NCI-H345 (cell line): ENCODE results near the gene CACNG6.
A peak's percentile ranks its signal among the peaks of the same experiment; 100 is the strongest.
"Not testable (repeated sequence)": the region's sequence is repeated elsewhere in the genome, so short reads cannot be mapped to it uniquely, and the experiment has no call there.

ENCODE experiments used
- DNase-seq: peaks from one replicate; lab custom pipeline; 2025; lab: John Stamatoyannopoulos, UW

CACNG6 gene

DNA sequence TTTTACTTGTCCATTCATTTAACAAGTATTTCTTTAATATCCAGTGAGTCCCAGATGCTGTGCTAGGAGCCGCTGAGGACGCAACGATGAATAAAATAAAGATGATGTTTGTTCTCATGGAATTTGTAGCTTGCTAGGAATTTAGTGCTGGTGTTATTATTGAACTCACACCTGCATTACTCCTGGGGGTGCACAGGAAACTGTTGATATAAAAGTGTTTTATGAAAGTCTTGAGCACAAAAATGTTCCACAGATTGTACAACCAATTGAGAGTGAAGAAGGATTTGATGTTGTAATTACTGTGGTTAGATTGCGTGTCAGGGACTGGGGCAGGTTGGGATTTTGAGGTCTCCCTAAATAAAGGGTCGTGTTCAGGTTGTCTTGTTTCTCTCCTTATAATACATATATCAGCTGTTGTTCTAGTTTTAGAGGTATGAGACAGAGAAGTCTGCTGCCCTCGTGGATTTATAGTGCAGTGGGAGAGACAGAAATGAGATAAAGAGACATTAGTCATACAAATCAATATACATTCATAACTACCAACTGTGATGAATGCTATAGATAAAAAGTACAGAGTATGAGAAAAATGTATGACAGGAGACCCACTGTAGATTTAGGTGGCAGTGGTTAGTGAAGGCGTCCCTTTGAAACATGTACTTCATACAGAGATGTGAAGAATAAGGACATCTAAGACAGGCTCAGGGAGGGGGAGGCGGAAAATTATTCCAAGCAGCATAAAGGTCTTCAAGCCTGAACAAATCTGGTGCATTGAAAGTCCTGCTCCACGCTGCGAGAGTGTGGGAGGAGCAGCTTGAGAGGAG, 11.3 kb downstream of the CACNG6 start:
- no peak for DNase-seq

DNA sequence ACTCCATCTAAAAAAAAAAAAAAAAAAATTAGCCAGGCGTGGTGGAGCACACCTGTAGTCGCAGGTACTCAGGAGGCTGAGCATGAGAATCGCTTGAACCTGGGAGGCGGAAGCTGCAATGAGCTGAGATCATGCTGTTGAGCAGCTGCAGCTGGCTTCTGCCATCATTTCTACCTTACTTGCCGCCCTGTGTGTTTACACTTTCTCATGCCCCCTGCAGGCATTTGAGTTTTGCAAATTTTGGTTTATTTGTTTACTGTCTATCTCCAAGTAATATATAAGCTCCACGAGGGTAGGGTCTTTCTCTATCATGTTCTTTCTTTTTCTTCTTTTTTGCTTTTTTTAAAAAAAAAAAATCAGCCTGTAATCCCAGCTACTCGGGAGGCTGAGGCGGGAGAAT, 18.0 kb downstream of the CACNG6 start:
- DNase-seq = no peak

DNA sequence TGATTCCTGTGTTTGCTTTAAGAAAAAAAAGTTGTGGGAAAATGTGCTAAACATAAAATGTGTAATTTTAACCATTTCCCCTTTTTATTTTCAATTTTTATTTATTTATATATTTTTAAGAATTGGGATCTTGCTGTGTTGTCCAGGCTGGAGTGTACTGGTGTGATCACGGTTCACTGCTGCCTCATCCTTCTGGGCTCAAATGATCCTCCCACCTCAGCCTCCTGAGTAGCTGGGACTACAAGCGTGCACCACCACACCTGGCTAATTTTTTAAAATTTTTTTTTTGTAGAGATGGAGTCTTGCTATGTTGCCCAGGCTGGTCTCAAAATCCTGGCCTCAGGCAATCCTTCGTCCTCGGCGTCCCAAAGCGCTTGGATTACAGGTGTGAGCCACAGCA, 19.0 kb downstream of the CACNG6 start:
- no peak for DNase-seq

DNA sequence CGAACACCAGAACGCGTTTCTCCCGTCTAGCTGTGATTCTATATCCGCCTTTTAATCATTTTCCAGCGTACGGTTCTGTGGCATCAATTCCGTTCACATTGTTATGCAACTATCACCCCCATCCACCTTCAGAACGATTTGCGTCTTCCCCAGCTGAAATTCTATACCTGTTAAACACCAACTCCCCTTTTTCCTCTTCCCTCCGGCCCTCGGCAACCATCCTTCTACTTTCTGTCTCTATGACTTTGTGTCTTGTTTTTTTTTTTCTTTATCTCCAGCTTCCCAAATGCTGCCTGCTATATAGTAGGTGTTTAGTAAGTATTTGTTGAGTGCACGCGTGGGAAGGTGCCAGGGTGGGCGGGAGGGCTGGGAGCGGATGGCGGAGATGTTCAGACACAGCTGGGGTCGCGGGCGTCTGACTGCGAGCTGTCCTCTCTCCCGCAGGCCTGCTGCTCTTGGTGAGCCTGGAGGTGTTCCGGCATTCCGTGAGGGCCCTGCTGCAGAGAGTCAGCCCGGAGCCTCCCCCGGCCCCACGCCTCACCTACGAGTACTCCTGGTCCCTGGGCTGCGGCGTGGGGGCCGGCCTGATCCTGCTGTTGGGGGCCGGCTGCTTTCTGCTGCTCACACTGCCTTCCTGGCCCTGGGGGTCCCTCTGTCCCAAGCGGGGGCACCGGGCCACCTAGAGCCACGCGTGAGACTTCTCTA, 20.2 kb downstream of the CACNG6 start:
- no peak for DNase-seq

DNA sequence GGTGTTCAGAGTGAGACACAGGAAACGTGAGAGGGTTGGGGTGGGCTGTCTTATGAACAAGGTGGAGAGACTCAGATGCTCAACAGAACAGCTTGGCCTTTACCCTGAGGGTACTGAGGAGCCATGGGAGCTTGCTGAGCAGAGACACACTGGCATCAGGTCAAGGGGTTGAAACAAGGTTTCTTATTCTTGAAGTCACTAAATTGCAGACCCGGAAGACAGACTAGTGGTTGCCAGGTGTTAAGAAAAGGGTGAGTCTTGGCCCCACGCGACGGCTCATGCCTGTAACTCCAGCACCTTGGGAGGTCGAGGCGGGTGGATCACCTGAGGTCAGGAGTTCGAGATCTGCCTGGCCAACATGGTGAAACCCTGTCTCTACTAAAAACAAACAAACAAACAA, 22.4 kb downstream of the CACNG6 start:
- no peak for DNase-seq

DNA sequence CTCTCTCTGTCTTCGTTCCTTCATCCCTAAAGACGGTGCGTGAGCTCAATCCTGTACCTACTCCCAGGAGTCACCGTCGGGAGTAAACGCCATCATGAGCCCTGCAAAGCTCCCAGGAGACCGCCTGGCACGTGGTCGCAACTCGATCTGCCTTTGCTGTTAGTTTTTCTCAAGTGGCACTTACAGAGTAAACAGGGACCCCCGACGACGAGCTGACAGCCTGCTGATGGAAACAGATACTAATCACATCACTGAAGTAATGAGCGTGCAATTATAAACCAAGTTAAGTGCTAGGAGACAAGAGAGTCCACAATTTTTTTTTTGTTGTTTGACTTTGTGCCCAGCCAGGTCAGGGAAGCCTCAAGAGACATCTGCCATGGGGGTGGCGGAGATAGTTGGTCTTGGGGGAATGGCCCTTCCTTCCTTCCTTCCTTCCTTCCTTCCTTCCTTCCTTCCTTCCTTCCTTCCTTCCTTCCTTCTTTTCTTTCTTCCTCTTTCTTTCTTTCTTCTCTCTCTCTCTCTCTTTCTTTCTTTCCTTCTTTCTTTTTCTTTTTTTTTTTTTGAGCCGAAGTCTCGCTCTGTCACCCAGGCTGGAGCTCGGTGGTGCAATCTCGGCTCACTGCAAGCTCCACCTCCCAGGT, 23.6 kb downstream of the CACNG6 start:
- DNase-seq = no peak

DNA sequence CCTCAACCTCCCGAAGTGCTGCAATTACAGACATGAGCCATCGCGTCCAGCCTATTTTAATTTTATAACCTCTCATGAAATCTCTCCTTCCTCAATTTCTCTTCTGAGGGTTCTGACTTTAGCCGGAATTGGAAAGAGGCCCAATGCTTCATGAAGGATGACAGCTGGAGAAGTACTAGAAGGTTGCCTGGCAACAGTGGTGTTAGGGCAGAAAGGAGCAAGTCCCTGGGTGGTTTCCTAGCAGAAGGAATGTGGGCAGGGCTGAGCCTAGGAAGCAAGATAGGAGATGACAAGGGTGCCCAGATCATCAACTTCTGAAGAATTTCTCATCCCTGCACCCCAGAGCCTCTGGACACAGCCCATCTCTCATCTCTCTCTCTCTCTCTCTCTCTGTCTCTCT, 25.8 kb downstream of the CACNG6 start:
- DNase-seq = no peak

DNA sequence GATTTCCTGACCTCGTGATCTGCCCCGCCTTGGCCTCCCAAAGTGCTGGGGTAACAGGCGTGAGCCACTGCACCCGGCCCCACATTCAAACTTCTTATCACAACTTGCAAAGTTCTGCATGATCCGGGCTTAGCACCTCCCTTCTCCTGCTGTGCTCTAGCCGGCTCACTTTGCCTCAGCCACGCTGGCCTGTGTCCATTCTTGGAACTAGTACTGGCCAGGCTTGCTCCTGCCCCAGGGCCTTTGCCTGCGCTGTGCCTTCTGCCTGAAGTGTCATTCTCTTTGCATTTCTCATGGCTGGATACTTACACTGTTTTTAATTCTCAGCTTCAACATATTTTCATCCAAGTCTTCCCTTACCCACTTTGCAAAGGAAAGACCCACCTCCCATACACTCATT, 29.9 kb downstream of the CACNG6 start:
- no peak for DNase-seq

DNA sequence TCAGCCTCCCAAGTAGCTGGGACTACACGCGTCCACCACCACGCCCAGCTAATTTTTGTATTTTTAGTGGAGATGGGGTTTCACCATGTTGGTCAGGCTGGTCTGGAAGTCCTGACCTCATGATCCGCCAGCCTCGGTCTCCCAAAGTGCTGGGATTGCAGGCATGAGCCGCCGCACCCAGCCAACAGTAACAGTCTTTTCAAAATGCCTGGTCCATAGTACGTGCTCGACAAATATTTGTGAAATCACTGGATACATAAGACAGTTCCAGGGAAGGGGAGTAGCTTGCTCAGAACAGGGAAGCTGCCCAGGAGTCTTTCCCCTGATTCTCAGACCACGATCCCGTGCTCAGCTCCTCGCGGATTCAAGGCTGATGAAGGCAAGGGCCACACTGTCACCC, 30.5 kb downstream of the CACNG6 start:
- DNase-seq = no peak

DNA sequence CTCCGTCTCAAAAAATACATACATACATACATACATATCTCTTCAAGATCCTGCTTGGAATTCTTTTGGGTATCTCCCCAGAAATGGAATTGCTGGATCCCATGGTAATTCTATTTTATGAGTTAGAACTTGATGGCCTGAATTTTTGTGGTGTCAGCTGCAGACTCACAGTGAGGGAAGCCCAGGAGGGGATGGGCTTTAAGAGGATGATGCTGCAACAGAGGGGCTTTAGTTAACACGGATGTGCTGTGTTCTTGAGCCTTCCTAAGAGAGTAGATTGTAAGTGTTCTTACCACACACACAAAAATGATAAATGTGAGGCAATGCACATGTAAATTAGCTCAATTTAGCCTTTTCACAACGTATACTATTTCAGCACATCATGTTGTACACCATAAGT, 31.8 kb downstream of the CACNG6 start:
- DNase-seq = no peak

DNA sequence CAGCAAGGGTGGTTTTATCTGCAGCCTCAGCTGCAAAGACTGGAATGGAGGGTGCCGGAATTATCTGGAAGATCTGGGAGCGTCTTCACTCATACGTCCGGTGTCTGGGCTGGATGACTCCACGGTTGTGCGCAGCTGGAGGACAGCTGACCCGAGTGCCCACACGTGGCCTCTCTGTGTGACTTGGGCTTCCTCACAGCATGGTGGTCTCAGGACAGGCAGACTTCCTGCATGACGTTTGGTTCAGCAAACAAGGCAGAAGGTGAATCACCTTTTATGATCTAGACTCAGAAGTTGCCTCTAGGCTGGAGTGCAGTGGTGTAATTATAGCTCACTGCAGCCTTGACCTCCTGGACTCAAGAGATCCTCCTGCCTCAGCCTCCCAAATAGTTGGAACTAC, 33.2 kb downstream of the CACNG6 start:
- no peak for DNase-seq

DNA sequence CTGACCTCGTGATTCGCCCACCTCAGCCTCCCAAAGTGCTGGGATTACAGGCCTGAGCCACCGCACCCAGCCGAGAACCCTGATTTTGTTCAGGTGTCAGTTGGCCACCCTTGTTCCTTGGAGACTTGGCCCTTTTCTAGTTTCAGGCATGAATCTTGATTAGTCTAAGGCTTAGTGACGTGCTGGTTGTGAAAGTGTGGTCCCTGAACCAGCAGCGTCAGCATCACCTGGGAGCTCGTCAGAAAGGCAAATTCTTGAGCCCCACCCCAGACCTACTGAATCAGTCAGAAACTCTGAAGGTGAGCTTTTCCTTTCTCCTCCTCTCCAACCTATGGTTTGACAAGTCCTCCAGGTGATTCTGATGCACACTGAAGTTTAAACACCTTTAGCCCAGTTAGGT, 35.2 kb downstream of the CACNG6 start:
- no peak for DNase-seq

DNA sequence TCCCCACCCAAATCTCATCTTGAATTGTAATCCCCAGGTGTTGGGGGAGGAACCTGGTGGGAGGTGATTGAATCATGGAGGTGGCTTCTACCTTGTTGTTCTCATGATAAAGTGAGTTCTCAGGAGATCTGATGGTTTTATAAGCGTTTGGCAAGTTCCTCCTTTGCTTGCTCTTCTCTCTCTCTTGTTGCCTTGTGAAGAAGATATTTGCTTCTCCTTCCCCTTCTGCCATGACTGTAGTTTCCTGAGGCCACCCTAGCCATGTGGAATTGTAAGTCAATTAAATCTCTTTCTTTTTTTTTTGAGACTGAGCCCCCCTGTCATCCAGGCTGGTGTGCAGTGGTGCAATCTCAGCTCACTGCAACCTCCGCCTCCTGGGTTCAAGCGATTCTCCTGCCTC, 37.9 kb downstream of the CACNG6 start:
- no peak for DNase-seq

DNA sequence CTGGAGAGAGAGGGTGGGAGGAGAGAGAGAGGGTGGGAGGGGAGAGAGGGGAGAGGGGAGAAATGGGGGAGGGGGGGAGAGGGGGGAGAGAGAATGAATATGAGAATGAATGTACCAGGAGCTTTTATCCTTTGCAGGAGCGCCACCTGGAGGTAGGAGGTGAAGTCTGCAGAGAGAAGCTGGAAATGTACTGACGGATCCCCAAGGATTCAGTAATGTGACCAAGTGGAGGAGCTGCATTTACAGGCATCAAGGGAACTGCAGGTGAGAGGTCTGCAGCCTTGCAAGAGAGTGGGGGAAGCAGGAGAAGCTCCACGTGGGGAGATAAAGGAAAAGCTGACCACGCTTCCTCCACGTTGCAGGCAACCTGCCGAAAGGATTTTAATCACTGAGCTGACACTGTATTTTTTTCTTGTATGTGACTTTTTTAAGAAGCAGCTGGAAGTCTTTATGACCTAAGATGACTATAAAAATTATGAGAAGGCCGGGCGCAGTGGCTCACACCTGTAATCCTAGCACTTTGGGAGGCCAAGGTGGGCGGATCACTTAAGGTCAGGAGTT, 38.6 kb downstream of the CACNG6 start:
- peak; percentile 24 for DNase-seq

DNA sequence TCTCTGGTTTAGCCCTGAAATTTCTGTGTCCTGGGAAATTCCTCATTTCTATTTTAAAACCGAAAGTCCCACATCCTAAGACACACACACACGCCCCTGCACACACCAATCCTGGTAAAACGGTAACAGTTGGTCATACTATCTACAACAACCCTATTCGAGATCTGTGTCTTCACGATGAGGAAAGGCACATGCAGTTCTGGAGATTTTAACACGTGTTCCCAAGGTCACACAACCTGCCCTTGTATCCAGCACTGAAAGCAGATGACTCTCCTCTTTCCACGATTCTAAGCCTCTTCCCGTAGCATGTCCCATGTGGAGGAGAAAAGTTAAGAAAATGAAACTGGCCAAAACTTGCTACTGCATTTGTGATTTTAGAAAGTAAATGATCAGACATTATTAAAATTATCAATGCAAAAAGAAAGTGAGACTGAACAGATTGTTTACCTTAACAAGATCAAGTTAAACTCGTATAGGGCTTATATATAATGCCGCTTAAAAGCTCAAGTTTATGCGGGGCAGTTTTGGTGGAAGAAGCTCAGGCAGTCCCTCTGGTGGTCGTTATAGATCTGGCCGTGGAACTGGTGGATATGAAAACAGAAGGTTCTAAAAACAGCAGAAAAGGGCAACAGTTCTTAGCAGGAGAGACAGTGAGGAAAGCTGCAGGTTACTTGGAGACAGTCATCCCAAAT, 39.6 kb downstream of the CACNG6 start:
- DNase-seq = no peak

DNA sequence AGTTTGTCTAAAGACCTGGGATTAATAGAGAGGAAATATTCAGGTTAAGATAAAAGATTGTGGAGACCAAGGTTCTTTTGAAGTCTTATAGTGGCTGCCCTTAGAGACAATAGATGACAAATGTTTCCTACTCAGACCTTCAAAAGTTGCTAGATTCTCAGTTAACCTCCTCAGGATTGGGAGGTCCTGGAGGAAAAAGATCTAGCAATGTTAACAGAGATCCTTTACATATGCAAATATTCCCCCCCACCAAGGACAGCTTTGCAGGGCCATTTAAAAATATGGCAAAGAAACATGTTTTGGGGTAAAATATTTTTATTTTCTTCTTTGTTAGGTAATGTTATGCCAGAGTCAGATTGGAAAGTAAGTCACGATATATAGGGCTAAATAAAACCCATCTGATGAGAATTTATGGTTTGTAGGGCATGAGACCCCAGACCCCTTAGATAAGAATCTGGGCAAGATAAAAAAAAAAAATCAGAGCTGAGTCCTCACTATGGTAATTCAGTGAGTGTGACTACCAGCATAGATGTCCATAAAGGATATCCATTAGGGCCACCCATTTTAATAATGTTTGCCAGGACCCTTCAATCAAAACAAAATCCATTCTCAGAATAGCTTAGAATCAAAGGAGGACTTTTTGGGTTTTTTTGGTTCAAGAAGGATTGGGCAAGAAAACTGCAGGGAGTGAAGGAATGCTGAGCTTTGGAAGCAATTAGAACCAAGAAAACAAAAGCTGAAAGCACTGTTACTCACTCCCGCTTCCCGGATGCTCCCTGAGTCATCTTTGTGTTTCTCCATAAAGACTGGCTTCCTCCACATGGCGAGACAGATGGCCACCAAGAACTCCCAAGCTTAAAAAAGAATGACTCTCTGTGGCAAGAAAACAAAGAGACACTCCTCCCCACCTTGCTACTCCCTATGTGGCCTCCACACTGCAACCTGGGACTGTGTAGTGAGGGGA, 44.1 kb downstream of the CACNG6 start:
- DNase-seq = no peak

DNA sequence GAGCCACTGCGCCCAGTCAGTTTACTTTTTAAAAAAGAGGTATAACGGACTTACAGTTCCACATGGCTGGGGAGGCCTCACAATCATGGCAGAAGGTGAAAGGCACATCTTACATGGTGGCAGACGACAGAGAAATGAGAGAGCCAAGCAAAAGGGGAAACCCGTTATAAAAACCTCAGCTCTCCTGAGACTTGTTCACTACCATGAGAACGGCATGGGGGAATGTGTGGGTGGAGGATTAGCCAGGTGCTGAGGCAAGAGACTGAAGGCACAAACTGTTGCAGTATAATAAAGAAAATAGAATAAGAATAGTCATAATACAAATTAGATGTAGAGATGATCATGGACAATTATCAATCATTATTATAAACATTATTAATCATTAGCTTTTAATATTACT, 45.1 kb downstream of the CACNG6 start:
- DNase-seq = not testable (repeated sequence)

DNA sequence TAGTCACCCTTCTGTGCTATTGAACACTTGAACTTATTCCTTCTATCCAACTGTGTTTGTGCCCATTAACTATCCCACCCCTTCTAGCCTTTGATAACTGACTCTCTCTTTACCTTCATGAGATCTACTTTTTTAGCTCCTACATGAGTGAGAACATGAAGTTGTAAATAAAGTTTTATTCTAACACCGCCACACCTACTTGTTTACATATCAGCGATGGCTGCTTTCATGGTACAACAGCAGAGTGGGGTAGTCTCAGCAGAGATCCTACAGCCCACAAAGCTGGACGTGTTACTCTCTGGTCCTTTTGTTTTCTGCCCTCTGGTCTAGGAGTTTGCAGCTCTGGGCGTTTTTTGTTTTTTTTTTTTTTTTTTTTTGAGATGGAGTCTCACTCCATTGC, 48.6 kb downstream of the CACNG6 start:
- no peak for DNase-seq

DNA sequence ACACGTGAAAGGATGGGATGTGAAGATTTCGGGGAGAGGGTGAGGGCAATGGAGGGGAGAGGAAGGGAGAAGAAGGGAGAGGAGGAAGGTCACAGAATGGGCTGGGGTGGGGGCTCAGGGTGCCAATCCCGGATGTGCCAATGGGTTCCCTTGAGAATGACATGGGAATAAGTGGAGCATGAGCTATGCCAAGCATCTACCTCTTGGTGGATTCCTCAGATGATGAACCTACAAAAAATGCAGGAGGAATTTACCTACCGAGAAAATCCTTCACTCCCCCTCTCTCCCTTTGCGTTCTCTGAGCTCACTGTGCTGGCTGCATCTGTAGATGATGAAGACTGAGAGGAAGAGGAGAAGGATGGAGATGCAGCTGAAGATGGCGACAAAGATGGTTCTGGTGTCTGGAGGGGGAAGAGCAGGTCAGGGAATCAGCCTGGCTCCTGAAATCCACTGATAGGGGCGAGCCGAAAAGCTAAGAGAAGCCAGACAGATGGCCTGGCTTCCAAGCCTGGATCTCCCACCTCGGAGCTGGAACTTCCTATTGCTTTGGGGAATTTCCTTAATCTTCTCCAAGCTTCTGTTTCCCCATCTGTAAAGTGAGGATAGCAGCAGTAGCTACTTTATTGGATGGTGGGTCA, 50.7 kb downstream of the CACNG6 start:
- no peak for DNase-seq

DNA sequence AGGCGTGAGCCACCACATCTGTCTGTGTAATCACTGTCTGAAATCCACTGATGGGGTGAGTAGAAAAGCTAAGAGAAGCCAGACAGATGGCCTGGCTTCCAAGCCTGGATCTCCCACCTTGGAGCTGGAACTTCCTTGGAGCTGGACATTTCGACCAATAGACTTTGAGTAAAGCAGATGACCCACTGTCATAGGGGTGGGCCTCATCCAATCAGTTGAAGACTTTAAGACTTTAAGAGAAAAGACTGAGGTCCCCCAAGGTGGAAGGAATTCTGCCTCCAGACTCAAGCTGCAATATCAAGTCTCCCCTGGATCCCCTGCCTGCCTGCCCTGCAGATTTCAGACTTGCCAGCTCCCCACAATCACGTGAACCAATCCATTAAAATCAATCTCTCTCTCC, 51.6 kb downstream of the CACNG6 start:
- DNase-seq = no peak

DNA sequence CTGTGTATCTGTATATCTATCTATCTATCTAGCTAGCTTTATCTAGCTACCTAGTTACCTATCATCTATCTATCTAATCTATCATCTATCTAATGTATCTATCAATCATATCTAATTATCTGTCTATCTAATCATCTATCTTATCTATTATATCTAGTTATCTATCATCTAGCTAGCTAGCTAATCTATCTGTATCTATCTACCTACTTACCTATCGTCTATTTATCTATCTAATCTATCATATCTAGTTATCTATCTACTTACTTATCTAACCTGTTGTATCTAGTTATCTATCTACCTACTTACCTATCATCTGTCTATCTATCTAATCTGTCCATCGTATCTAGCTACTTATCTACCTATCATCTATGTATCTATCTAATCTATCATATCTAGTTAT, 54.3 kb downstream of the CACNG6 start:
- DNase-seq = no peak
